ENCODE results near the gene MYO5A. TPM values are rescaled to one million over a fixed set of nuclear protein-coding genes. Genes with fewer than 3 reads are reported as not detected.
"Not testable (repeated sequence)": the region's sequence is repeated elsewhere in the genome, so short reads cannot be mapped to it uniquely, and the experiment has no call there.

The MYO5A gene
- total RNA-seq, 1 donor from 2014 or later, result 28.4 TPM

DNA sequence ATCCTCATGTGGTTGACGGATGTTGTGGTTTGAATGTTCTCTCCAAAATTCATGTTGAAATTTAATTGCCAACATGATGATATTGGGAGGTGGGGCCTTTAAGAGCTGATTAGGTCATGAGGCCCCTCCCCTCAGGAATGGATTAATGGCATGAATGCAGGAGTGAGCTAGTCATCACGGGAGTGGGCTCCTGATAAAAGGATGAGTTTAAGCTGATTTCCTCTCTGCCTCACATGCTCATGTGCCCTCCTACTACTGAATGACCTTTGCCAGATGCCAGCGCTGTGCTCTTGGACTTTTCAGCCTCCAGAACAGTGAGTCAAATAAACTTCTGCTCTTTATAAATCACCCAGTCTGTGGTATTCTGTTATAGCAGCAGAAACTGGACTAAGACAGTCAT, 111.2 kb downstream of the MYO5A start:
- no peak for DNase-seq

DNA sequence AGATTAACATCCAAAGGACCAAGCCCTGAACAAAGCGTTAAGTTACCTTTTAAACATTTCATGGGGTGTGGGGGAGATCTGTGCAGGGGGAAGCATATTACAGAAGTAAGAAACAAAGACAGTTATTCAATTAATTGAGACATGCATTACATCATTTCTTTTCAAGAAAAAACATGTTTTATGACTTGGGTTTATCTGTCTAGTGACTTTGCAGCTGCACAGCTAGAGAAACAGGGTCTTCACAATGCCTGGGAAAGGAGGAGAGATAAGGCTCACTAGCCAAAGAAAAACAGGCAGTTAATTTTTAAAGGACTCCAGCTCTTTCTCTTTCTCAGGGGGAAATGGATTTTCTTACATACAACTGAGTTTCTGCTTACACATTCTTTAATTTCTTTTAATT, 112.1 kb downstream of the MYO5A start:
- DNase-seq, result not testable (repeated sequence)

DNA sequence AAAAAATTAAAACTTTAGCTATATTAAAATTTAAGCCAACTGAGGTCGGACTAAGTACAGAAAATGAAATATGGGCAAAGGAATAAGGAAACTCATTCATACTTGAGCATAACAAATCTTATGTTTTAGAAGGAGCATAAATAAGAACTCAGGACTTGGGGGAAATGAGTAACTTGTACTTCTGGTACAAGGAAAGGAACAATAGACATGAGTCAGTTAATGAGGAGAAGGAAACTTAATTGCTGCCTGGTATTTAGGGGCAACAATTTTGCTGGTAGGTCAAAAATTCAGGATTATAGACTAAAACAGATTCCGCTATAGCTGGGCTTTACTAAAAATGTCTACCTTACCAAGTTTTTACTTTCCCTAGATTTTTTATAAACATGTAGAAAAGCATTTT, 113.1 kb downstream of the MYO5A start:
- no peak for DNase-seq

DNA sequence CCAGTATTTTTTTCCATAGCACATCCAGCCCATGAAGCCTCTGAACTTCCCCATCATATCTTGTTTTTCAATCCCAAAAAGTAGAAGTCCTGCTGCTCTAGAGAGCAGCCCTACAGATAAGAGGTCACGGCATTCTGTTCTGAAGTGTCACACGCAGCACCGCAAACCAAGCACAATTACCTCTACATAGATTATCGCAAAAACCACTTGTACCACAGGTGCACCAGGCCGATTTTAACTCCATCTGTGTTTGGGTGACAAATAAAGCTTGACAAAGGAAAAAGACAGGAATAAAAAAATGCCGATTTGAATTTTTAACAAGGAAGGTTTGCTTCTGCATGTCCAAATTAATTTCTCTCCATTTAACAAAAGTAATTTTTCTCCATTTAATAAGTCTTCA, 113.7 kb downstream of the MYO5A start:
- DNase-seq, result no peak

DNA sequence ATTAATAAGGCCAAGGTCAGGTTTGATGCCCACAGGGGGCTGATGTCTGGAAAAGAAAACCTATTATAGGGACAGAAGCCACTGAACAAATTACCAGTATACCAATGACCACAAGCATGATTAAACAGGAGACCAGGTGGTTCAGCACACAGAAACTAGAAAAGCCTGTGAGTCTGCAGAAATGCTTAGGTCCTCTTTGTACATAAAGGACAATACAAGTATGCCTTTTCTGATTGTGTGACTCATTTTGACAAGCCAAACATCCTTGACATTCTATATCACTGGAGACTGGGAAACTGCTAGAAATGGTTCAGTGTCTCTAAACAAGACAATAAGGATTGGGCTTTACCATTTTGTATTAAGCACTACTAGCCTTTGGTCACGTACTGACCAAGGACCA, 119.9 kb downstream of the MYO5A start:
- DNase-seq, result no peak

DNA sequence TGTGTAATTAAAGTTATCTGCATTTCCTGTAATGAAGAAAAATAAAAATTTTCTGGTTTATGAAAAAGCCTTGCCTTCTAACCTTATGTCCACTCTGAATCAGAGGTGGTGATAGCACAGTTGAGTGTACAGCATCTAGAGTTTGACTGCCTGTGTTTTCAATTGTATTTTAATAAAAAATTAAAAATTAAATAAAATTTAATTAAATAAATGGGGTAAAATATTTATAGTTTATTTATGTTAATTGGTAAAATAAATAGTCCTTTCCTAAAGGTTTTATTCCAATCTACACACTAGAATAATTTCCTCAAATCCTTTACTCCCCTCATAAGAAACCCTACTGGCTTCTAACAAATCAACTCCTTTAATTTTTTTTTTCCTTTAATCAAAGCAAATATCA, 121.3 kb downstream of the MYO5A start:
- no peak for DNase-seq

DNA sequence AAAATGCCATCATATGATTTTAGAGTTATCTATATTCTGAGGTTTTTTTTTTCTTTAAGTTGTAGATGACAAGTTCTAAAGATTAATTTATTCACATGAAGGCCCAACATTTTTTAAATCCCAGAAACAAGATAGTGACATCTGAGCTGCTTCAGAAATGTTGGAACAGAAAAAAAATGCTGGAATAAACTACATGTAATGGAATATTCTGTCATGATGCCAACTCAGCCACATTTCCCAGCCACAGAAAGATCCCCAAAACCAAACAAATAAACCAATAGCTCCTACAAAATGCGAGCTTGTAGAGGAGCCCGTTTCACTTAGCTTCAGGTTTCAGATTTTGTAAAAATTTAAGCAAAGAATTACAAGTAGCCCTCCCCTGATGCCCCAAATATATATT, 122.1 kb downstream of the MYO5A start:
- no peak for DNase-seq

DNA sequence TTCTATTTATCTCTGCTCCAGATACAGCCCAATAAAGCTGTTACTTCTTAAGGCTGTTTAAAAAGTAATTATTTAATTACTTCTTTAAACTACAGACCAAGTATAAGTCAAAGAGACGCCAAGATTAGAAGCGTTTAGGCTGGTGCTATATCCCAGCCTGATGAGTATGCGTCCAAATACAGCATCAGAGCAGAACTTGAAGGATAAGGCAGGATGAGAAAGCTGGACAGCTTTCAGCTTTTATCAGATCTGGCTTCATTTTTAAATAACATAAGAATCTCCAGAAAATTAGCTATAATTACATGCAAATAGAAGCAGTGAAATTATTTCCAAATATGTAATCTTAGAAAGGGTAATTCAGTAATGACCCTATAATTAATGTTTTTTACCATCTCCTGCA, 122.8 kb downstream of the MYO5A start:
- DNase-seq, result no peak

DNA sequence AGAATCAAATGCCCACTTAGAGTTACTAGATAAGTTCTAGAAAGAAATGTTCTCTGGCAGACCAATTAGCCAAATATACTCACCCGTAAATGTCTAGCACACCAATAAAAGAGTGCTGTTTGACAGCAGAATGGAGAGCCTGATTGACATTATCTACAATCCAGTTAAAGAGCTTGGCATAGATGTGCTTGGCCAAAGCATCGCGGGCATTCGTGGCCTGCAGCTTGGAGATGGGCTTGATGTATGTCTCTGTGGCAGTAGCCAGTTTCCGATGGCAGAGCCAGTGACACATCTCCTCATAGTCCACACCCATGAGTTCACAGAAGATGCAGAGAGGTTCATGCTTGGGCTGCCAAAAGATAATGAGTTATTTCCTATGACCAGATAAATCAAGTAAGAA, 131.6 kb downstream of the MYO5A start:
- no peak for DNase-seq

DNA sequence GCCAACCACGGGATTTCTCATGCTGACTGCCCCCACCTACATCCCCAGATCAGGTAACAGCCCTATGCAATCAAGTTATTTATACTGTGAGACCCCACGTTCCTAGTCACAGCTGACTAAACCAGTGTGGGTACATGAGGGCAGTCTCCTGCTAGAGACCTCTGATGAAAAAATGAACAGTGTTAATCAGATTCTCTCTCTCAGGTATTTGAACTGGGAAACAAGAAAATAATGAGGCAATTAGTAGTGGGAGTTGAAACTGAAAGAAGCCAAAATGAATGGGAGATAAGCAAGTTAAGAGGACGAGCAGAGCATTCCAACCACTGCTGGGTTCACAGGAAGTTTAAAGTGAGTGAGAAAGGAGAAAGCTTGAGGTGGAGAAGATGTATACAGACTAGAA, 134.6 kb downstream of the MYO5A start:
- no peak for DNase-seq

DNA sequence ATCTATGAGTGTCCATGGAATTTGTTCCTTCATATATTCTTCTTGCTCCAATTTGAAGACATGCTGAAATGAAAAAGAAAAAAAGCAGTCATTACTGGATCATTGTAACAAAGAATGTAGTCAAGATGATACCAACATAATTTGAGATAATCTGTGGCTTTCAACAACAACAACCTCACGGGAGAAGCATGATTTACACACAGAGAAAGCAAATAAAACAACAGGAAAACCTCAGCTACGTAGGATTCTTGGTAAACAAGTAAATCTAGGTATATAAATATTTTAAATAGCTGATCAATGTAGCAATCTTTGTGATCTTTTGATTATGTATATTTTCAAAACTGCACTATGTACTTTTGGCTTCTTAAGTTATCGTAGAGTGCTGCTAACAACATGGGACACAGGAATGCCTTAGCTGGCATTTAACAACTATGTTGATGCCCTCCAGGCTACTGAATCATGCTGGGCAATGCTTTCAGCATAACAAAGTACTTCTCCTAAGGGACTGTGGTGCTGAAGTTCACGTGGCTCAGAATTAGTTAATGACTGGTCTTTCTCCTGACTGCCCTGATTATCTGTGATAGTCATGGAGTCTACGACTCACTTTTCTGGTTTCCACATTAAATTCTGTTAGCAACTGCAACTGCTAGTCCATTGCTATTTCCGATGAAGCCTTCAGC, 136.5 kb downstream of the MYO5A start:
- no peak for DNase-seq

DNA sequence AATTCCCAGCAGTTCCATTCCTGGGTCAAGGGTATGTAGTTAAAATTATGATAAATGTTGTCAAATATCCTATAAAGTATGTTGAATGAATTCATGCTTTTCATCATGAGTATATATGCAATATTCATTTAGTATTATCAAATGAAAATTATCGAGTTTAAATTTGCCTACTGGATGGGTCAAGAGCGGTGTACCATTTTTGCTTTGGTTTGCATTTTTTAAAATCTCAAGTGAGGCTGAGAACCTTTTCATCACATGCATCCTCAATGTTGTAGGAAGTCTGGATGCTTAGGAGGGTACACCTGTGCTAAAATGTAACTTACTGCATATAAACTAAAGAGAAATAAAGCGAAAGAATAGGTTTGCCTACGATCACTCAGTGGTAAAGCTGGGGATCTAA, 137.6 kb downstream of the MYO5A start:
- no peak for DNase-seq

DNA sequence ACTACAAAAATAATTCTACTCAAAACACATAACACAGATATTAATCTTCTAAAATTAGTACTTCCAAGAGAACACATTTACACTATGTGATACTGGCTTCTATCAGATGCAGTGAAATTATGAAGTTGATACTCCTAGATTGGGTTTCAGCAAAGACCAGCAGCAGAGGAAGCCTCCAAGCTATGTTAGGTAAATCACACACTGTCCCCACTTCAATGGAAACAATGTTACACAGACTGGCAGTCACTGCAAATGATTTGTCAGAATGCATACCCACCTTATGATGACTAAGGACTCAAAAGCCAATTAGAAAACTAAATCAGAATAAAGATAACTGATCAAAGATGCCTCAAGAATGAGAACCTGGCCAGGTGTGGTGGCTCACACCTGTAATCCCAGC, 143.0 kb downstream of the MYO5A start:
- DNase-seq, result no peak

DNA sequence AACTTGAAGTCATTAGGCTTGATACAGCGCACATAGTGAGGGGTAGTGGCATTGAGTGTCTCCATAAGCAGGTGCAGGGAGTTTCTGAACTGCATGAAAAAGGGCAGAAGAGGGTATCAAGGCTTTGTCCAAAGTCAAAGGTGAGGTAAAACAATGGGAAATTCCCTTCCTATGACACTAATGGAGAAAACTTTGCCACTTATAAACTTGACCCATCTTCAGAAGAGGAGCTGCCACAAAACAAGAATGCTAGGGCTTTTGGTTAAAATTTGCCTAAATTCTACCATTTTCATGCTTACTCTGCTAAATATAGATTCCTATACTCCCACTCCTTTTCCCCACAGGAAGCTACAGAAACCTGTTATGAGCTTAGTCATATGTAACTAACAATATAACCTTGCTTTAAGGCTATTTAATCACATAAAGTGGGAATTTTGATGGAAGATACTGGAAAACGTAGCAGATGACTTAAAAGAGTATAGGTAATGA, 145.5 kb downstream of the MYO5A start:
- DNase-seq, result no peak

DNA sequence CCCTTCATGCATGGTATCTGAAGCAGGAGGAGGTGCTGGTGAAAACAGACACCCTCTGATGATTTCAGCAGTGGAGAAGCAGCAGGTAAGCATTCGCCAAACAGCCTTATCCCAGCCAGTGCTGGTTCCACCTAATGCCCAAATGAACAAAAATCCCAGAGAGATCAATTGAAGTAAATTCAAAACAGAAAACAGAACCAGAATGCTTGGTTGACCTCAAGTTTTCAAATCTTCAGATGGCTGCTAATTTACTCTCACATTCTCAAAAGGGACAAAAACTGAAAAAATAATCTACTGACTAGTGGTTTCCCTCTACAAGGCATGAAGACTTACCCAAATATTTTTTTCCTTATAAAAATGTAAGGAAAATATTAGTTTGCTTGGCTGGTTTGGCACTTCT, 146.0 kb downstream of the MYO5A start:
- no peak for DNase-seq

DNA sequence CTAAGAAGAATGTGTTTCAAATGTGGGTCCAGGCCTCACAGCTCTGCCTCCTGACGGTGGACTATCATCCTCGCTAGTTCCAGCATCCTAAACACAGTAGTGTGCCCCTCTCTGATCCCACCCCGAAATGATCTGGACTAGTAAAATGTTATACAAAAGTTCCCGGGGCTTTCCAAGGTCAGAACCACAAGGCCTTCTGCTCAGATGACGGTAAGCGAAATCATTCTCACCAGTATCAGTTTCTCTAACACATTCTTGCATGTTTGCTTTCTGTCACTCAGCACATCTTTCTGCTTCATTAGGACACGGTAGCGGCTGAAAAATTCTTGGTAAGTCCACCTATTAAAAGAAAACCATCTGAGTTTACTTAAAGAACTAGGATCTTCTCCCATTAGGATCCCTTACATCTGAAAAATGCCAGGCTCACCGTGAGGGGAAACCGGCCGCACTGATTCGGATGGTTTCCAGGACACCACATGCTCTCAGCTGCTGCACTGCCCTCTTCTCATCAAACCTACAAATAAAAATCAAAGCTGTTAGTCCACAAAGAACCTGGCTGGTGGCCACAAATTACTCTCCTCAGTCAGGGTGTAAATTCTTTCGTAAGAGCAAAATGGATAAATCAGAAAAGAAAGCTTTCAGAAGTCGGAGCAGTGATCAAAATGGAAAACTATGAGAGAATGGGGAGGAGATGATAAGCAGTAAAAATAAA, 149.1 kb downstream of the MYO5A start:
- peak; percentile 35 for DNase-seq

DNA sequence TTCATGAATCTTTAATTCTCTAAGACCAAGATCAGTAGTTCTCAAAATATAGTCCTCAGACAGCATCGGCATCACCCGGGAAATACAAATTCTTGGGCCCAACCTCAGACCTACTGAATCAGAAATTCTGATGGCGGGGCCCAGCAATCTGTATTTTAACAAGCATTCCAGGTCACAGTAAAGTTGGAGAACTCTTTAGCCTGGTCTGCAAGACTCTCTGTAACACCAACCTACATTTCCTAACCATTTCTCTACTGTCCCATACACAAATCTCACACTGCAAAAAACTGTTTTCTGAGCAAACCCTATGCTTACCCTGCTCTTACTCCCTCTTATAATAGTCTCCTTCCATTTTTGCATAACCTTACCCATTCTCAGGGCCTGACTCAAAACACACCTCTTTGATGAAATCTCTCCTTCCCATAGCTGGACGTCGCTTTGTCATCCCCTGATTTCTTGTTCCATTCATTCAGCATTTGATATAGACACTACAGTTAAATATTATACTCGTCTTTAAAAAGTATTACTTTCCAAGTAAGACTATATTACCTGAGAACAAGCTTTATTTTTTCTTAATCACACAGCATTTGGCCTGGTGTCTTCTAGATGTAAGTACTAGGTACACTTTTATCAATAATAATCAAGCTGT, 149.8 kb downstream of the MYO5A start:
- DNase-seq, result no peak

DNA sequence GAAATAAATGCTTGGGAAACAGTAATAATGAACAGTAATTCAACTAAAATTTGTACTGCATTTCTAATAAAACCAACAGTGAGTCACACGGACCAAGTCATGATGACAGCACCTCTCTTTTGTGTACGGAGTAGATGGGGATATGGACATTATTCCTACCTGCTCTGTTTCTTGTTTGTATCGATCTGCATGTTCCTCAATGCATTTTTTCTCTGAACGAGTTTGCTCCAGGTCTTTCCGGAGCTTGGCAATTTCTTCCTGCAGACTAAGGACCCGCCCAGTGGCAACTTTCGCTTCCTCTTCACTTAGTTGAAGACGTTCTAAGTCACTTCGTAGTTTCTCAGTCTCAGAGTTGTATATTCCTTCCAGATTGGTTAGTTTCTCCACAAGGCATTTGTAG, 158.7 kb downstream of the MYO5A start:
- DNase-seq, result no peak

DNA sequence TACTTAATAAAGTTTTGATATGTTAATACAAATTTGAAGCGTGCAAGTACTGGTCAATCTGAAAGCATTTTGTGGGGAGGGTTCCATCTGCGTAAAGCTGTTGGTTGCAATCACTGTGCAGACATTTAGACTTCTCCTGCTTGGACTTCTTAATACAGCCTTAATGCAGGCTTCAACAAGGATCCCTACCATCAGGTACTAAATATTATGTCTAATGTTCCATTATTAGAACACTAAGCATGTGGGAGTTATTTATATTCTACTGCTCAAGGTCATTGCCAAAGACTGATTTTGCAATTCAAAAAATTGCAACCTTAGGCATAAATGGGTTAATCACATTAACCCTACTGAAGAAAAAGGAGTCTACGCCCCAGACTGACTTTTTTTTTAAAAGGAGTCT, 159.2 kb downstream of the MYO5A start:
- DNase-seq, result no peak

DNA sequence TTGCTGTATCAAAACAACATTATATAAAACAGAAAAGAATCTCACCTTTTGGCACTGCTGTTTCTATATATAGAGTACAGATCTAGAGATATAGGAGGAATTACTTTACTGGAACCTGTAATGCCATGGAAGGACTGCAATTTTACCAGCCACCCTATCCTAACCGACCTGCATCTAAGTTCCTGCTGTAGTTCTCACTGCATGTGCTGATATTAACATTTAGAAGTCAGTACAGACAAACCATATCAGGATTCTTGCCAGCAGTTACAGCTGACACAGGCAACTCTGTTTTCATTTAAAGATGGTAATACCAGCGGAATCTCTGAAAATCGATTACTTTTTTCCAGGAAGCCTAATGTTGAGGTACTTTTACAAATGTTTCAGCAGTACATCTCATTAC, 159.7 kb downstream of the MYO5A start:
- no peak for DNase-seq

DNA sequence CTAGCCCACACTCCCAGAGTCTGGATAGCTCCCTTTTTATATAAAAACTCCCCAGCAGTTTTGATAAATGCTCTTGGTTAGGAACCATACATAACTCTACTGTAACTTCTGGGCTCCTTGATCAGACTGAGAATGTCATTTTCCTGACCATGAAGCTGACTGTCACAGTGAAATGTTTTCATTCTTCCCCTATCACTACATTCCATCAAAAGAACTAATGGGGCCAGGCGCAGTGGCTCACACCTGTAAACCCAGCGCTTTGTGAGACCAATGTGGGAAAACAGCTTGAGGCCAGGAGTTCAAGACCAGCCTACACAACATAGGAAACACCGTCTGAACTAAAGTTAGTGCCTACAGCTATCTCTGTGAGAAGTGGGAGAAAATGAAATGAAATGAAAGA, 160.3 kb downstream of the MYO5A start:
- DNase-seq, result no peak

DNA sequence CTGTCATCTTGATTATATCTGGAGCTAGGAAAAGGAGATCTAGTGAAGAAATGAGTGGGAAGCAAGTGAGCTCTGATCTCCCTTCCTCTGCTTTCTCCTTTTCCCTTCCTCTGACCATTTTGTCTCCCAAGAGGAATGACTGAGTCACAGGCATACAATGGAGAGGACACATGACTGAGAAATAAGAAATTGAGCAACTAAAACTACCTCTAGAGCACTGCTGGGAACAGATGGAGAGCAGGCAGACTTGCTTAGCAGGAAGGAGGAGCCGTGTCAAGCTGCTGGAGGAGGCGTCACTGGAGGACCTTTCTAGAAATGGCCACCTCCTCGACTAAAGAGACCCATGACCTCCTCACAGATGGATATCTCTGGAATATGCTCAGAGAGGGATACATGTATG, 166.2 kb downstream of the MYO5A start:
- DNase-seq, result no peak

DNA sequence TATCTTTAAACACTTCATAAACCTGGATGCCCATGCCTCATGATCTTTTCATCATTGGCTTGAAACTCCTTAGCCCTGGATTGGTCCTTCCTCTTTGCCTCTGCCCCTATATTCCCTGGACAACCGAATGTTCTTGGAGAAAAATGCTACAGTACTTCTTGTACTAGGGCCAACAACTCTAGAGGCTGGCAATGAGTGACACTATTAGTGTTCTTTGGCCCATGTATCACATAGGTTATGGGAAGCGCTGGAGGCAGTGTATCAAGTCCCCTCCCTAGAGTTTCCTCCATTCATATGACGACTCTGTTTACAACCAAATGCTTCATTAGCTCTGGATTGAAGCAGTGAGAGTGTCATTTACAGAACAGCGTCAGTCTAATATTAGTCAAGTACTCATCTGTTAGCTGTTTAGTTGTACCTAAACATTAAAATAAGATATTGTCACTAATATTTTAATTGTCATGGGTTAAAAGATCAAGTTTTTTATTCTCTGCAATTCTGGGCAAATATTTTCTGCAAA, 166.6 kb downstream of the MYO5A start:
- no peak for DNase-seq
